H7 (cell line): ENCODE data around the gene PUS7. TPM values are rescaled to one million over a fixed set of nuclear protein-coding genes. Genes with fewer than 3 reads are reported as not detected.
A peak's percentile ranks its signal among the peaks of the same experiment; 100 is the strongest.
"Not testable (repeated sequence)": the region's sequence is repeated elsewhere in the genome, so short reads cannot be mapped to it uniquely, and the experiment has no call there.

Experiments used
- DNase-seq: peaks from one replicate; pipeline ENCODE4 v3.0.0; 2012
- H3K27me3 ChIP-seq: 2 replicates; pipeline ENCODE4 v1.6.0; 2011; ENCODE audit warnings: mild to moderate bottlenecking, low read length; ENCODE audit not compliant: control insufficient read depth, insufficient read depth
- H3K36me3 ChIP-seq: replicated peaks from 2 replicates; pipeline ENCODE4 v1.5.1; 2011; ENCODE audit warnings: low read length; ENCODE audit not compliant: control insufficient read depth, insufficient read depth
- H3K4me3 ChIP-seq: 2 replicates; pipeline ENCODE4 v1.5.1; 2011; ENCODE audit warnings: low read depth, mild to moderate bottlenecking, control low read depth, low read length, moderate library complexity; ENCODE audit not compliant: insufficient read depth
- total RNA-seq: library from RNA; depleted of rRNA; stranded (reverse); fragments of >200 nt; shearing (Covaris generic); gene quantifications from 2 replicates; pipeline ENCODE4 v1.2.3, GENCODE V29; 2014

Gene PUS7
- total RNA-seq, 1 experiment from 2014 or later, result 46.5 TPM

GRCh38 chr7:105520620-105521019, 1.5 kb downstream of the PUS7 start:
- H3K27me3 ChIP-seq, H3K36me3 ChIP-seq, DNase-seq: not testable (repeated sequence)
- peak overlapping the region; percentile 87; the same call in 1 of the 2 replicates for H3K4me3 ChIP-seq

- no peak overlapping the region for H3K4me3 ChIP-seq
- H3K27me3 ChIP-seq, result no peaks in the 10 kb centered on the region
- H3K36me3 ChIP-seq, result peaks cover 1% of the 10 kb centered on the region
- no peak for DNase-seq
Measured at GRCh38 chr7:105519353-105519752, 2.7 kb downstream of the PUS7 start.

GRCh38 chr7:105515610-105516009, 6.5 kb downstream of the PUS7 start:
- not testable (repeated sequence) for H3K27me3 ChIP-seq, H3K4me3 ChIP-seq, H3K36me3 ChIP-seq, DNase-seq

GRCh38 chr7:105512926-105513526, 9.0 kb downstream of the PUS7 start:
- Histone ChIP-seq H3K27me3 (no peaks in the 10 kb centered on the region), H3K4me3 (no peak overlapping the region), H3K36me3 (peaks cover 4% of the 10 kb centered on the region)
- no peak for DNase-seq

- DNase-seq, result no peak
- peaks cover 4% of the 10 kb centered on the region for H3K36me3 ChIP-seq
- H3K27me3 ChIP-seq, result no peaks in the 10 kb centered on the region
- no peak overlapping the region for H3K4me3 ChIP-seq
Measured at GRCh38 chr7:105512415-105512814, 9.7 kb downstream of the PUS7 start.

GRCh38 chr7:105502173-105502572, 19.9 kb downstream of the PUS7 start:
- Histone ChIP-seq H3K27me3 (no peaks in the 10 kb centered on the region), H3K4me3 (no peak overlapping the region), H3K36me3 (peaks cover 22% of the 10 kb centered on the region)
- DNase-seq, result no peak

- DNase-seq, result no peak
- Histone ChIP-seq H3K4me3 (no peak overlapping the region), H3K36me3 (peaks cover 10% of the 10 kb centered on the region), H3K27me3 (no peaks in the 10 kb centered on the region)
Measured at GRCh38 chr7:105497016-105497415, 25.1 kb downstream of the PUS7 start.

GRCh38 chr7:105496521-105496920, 25.6 kb downstream of the PUS7 start:
- Histone ChIP-seq H3K27me3 (no peaks in the 10 kb centered on the region), H3K36me3 (peaks cover 9% of the 10 kb centered on the region), H3K4me3 (no peak overlapping the region)
- DNase-seq, result no peak

- no peaks in the 10 kb centered on the region for H3K27me3 ChIP-seq
- no peak for DNase-seq
- no peak overlapping the region for H3K4me3 ChIP-seq
- H3K36me3 ChIP-seq, result peaks cover 4% of the 10 kb centered on the region
Measured at GRCh38 chr7:105493923-105494315, 28.2 kb downstream of the PUS7 start.

GRCh38 chr7:105493196-105493922, 28.7 kb downstream of the PUS7 start:
- Histone ChIP-seq H3K27me3 (no peaks in the 10 kb centered on the region), H3K4me3 (no peak overlapping the region), H3K36me3 (peaks cover 4% of the 10 kb centered on the region)
- no peak for DNase-seq

- DNase-seq, result no peak
- H3K36me3 ChIP-seq, result peaks cover 8% of the 10 kb centered on the region
- H3K27me3 ChIP-seq, result no peaks in the 10 kb centered on the region
- no peak overlapping the region for H3K4me3 ChIP-seq
Measured at GRCh38 chr7:105489409-105489808, 32.7 kb downstream of the PUS7 start.

- DNase-seq, result no peak
- H3K36me3 ChIP-seq, result peaks cover 8% of the 10 kb centered on the region
- H3K27me3 ChIP-seq, result no peaks in the 10 kb centered on the region
- H3K4me3 ChIP-seq, result no peak overlapping the region
Measured at GRCh38 chr7:105487579-105488571, 34.2 kb downstream of the PUS7 start.

- H3K36me3 ChIP-seq, result peaks cover 7% of the 10 kb centered on the region
- DNase-seq, result no peak
- no peak overlapping the region for H3K4me3 ChIP-seq
- no peaks in the 10 kb centered on the region for H3K27me3 ChIP-seq
Measured at GRCh38 chr7:105480931-105481330, 41.1 kb downstream of the PUS7 start.

- DNase-seq, result no peak
- Histone ChIP-seq H3K4me3 (no peak overlapping the region), H3K27me3 (no peaks in the 10 kb centered on the region), H3K36me3 (peaks cover 7% of the 10 kb centered on the region)
Measured at GRCh38 chr7:105478606-105479005, 43.5 kb downstream of the PUS7 start.
